Esophagus mucosa (tissue), 1 donor: ENCODE results near the gene RETREG3. TPM values are rescaled to one million over a fixed set of nuclear protein-coding genes. Genes with fewer than 3 reads are reported as not detected.

Experiments used
- ATAC-seq: fragments of 200-7000 bp; cut with Tn5 transposase; one replicate; pipeline ENCODE4 v1.9.1; 2020
- total RNA-seq: library from RNA; stranded (reverse); gene quantifications from one replicate; pipeline ENCODE4 v1.2.4, GENCODE V29; 2023
- donor health status: DM: yes; HTN: yes; CAD: no.

Gene RETREG3
- total RNA-seq, 1 donor from 2014 or later, result 53.6 TPM

DNA sequence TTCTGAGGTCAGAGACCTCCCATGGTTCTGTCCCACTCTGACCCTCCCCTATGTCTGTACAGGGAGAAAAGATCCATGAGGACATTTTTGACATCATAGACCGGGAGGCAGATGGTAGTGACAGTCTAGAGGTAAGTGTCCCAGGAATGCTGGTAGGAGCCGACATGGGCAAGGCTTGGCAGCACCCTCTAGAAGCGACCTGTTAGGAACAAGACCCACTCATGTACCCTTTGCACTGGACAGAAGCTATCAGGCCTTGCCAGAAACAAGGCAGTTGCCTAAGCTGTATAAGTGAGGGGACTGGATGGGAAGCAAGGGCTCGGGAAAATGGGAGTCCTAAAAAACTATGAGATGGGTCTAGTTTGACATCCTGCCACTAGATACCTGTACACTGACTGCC, 2.8 kb upstream of the RETREG3 start:
- ATAC-seq, result no peak

DNA sequence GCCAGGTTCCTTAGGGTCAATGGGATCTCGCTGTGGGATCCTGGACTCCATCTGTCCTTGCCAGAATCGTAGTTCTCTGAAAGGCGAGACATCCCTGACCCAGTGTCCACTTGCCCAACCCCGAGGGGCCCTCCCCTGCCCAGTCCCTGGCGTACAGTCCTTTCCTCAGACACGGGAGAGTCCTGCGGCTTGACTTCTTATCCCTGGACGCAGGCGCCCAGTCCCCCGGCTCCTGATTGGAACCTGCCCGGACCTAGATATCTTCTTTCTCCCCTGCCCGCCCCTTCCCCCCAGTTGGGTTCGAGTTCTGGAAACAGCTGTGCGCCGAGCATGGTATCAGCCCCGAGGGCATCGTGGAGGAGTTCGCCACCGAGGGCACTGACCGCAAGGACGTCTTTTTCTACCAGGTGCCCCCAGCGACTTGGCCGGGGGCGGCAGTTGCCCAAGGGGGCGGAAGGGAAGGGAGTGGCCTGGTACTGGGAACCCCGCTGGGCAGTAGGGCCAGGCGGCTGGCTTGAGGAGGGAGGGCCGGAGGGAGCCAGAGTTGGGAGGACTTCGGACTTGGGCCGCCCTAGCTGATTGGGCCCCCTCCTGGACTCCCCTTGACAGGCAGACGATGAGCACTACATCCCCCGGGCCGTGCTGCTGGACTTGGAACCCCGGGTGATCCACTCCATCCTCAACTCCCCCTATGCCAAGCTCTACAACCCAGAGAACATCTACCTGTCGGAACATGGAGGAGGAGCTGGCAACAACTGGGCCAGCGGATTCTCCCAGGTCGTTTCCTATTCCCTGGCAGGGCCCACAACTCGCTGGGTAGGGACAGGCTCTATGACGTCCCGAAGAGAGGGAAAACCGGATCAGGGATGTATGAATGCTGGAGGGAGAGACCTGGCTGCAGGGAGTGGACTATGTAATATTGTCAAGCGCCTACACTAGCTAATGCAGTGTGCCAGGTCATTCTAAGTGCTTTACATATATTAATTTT, 934 bp upstream of the RETREG3 start:
- ATAC-seq, result peak; percentile 14

DNA sequence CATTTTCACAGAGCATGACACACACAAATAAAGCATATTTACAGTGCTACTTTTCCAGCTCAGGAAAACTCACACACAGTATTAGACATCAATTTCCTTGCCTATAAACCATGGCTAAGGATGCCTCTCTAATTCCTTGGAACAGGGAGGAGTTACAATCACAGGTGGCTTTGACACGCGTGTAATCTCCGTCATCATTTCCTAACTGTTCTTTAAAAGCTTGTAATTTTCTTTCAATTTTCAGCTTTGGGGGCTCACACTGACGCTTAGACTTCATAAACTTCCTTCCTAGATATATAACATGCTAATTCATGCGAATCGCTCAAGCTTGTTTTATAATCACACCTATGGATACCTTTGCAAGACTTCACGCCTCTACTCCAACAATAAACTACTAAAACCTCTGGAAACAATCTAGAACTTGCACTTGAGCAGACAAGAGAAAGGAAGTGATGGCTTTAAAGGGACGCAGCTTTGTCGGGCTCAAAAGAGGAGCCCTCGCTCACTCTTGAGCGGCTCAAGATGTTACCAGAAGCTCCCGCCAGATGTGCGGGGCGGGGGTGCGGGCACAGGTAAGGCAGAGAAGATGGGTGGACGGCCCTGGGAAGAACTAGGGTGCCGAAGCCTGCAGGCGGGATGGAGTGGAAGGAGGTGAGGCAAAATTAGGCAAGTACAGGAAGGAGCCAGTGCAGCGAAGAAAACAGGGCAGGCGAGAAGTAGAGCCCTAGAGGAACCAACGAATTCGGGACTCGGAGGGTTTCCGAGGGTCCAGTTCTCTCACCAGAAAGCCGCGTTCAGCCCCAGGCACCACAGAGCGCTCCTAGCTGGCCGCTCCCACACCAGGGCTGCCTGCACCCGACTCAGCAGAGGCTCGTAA, 631 bp downstream of the RETREG3 start:
- peak; percentile 67 for ATAC-seq

DNA sequence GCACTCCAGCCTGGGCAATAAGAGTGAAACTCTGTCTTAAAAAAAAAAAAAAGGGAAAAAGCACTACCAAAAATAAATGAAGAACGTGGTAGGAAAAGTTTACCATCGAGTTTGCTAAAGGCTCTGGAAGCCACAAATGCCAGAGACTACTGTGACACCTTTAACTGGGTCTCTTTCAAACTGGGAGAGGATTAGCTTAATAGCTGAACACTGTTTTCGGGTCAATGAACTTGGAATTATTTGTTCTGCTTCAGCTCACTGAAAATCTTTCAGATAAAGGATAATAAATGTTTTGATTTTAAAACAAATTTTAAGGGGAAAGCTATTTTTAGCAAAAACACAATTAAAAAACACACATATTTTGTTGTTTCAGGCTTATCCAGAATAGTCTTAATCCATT, 1.4 kb downstream of the RETREG3 start:
- no peak for ATAC-seq

DNA sequence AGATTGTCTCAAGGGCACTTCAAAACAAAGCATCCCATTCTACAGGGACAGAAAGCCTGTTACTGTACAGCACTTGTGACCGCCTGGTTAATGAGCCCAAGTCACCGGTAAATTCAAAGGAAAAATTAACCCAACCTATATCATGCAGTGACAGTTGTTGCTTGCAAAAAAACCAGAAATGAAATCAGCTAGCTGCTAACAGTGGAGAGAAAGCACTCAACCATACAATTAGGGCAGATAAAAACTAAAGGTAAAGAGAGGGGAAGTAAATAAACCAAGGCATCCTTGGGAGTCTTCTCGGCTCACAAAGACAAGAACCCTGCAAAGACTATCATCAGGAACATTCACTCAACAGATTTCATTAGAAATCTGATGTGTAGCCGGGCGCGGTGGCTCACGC, 5.9 kb downstream of the RETREG3 start:
- ATAC-seq, result no peak

DNA sequence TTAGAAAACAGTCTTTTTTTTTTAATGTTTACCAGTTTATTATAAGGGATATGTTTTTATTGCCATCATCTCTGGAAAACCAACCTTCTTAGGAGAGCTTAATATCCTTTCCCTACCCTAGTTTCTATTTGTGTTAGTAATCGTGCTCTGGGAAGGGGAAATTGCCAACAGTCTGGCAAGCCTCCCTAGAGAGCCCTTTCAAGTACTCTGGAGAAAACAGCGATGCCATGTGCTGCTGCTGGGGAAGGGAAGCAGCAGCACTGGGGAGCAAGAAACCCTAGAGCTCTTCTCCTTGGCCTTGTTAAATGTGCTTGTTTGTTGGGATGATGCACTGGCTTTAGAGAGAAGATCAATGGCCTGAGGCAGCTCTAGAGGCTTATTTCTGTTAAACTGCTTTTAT, 10.3 kb downstream of the RETREG3 start:
- no peak for ATAC-seq

DNA sequence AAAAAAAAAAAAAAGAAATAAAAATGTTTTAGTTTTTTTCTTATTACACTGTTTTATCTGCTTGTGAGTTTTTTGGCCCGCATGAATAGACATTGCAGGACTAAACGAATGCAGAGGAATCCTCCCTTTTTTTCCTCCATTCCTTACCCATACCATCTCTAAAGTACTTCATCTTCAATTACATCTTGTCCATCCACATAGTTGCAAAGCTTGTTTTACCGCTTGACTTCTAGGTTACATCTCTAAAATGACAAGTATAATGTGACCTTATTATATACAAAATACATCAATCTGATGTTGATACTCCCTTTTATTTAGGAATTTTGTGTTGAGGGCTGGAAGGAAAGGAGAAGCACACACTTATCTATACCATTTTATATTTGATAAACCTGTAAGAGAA, 12.8 kb downstream of the RETREG3 start:
- ATAC-seq, result no peak

DNA sequence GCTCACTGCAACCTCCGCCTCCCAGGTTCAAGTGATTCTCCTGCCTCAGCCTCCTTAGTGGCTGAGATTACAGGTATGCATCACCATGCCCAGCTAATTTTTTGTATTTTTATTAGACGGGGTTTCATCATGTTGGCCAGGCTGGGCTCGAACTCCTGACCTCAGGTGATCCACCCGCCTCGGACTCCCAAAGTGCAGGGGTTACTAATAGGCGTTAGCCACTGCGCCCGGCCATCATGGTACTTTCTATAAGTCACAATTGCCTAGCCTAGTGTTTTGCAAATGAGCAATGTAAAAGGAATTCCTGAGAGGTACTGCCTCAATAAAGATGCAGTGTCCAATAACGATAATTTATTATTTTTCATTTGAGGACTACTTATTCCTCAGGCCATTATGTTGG, 17.8 kb downstream of the RETREG3 start:
- no peak for ATAC-seq

DNA sequence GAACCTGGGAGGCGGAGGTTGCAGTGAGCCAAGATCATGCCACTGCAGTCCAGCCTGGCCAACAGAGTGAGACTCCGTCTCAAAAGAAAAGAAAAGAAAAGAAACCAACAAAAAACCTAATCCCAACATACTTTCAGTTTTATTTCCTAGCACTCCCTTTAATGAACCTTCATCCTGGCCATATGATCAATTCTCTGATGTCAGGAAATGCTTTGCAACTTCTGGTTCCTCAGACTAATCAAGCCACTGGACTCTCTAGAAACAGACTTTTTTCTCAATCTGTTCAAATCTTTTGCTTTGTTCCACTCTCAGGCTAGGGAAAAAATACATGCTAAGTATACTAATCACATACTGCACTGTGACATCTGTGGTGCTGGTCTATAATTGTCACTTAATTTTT, 18.3 kb downstream of the RETREG3 start:
- no peak for ATAC-seq

DNA sequence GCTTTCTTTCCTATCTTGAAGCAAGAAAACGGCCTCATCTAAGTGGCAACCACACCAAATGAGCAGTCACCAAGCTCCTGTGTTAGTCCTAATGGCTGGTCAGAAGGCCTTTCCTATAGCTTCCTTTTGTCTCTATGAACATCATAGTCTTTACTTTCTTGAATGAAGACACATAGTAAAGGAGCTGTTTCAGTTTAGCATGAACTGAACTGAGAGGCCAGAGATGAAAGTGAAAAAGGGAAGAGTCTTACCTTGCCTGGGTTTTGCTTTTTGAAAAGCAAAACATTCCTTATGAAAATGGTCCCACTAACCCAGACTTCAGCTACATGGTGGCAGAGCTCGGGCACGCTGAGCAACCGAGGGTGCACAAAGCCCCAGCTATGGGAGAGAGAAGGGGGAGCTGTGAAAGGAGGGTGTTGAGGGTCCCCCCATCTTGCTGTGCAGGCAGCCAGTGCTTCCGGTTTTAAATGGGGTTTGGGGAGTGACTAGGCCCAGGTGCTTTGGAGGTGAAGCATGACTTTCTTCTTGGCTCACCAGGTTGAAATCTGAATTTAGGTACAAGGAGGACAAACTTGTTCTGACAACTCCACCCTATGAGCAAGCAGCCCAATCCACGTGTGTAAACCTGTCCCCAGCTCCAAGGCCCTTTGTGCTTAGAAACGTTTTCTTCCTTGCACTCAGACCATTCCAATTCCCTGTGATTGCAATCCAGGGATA, 22.5 kb downstream of the RETREG3 start:
- ATAC-seq, result peak; percentile 88

DNA sequence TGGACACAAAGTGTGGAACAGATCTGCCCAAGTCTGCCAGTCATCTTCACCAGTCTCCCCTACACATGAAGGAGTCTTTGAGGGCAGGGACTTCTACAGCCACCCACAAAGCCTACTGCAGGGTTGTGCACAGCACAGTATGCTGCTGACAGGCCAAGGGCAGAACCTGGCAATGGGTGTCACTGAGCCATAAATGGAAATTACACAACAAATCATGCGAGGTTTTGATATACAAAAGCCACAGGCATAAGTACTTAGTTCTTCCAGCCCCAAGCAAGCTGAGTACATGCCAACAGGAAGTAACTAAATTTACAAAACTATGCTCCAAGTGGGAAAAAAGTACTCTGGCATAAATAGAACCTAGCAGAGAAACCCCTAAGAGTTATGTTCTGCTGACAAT, 23.8 kb downstream of the RETREG3 start:
- ATAC-seq, result peak; percentile 54

DNA sequence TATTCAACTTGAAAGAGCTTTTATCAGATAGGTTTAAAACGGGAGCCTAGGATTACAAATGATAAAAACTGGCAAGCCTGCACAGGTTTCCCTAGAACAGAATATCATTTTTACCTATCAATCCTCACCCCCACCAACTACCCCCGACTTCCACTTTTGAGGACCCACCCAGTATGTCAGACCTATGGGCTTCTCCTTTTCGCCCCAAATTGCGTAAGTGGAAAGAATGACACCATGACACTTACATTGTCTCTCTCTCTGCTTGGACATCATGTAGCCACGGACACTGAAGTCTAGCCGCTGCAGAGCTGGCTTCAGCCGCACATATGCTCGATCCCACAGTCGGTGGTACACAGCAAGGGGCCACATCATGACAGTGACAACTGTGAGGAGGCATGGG, 24.3 kb downstream of the RETREG3 start:
- ATAC-seq, result no peak

DNA sequence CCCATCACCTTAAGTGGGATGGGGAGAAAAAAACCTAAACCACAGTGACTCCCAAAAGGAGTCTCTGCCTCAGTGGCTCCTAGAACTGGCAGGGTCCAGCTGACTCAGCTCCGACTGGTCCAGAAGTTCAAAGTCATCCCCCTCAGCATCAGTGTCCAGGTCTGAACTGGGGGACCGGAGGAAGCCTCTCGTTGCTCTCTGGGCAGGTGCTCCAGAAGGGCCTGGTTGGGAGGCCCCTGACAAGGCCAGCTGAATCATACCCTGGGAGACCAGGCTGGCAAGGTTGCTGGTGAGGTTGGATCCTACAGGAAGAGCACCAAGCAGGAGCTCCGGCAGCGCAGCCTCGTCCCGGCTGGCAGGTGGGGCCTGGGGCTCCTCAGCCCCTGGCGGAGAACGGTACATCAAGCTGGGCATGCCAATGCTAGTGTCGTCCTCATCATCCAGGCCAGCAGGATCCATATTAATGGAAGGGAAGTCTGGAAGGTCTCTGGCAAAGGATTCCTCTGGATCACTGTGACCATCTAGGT, 27.4 kb downstream of the RETREG3 start:
- no peak for ATAC-seq

DNA sequence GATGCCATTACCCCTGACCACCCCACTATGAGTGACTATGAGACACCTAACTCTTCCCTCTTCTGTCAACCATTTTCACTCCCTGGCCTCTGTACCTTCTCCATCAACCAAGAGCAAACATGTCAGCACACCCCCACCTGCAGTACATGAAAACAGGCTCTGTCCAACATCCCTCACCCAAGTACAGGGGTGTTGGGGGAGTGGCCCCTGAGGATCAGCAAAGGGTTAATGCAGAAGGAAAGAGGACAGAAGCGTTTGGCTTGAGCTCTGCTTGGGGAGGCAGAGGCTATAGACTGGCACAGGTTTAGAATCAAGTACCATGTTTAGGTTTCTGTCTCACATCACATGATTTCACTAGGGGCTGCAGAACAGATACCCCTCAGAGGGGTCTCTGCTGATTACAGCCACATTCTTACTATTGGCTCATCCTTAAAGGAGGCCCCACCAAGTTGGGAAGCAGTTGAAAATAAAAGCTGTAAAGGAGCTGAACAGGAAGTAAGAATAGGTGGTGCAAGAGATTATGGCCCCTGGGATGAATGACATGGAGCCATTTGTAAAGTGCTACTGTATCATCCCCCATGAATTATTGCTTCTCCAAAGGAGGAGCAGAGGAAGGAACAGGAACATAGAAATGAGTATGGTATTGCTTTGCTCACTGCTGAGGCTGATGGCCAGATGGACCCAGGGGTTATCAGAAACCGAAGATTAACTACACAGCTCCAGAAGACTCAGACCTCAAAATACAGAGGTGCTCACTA, 29.2 kb downstream of the RETREG3 start:
- ATAC-seq, result no peak

DNA sequence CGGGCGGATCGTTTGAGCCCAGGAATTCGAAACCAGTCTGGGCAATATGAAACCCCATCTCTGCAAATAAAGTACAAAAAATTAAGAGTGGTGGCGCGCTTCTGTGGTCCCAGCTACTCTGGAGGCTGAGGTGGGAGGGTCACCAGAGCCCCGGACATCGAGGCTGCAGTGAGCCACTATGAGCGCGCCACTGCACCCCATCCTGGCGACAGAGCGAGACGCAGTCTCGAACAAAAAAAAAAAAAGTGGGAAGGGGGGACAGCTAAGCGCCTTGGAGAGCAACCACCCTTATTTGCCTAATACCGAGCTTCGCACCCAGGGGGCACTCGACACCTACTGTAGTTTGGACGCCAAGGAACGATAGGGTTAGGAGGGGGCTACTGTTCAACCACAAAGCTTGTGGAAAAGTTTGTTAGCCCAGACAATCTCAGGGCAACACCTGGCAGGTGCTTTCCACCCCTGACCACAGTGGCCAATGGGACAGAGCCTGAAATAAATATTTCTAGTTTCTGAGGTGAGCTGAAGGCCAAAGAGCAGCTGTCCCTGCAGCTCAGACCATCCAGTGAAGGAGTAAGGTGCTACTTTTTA, 30.8 kb downstream of the RETREG3 start:
- ATAC-seq, result peak; percentile 68

DNA sequence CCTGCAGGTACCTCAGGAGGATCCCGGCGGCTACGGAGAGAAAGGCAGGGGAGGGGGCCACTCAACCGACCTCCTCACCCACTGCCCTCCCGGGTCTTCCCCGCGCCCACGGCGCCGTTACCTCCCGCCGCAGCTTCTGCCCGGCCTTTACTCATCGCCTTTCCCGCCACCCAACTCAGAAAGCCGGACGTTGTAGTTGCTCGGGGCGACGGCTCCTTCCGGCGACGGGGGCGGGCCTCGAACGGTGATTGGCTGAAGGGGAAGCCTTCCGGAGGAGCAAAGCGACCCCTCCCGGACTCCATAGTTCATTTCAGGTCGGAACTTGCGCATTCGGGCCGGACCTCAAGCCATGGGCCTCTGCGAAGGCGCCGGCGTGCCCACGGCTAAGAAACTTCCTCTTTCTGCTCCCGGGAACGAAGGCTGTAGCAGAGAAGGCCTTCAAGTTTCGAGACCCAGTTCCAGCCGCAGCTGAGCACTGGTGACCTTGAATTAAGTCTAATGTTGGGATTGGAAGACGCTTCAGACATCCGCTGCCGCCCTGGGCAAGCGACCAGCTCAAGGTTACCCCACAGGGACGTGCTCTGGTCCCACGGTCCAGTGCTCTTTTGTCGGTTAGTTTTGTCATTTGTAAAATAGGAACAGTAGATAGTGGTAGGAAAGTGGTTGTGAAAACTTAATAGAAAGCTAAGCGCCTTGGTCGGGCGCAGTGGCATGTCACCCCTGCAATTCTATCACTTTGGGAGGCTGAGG, 31.5 kb downstream of the RETREG3 start, which contains the start of gene PSMC3IP:
TSS of gene PSMC3IP (minus strand) at position 198 of the 750 bp plus-strand sequence. CDS start at position 155, 43 bp downstream.
- ATAC-seq, result peak; percentile 92

DNA sequence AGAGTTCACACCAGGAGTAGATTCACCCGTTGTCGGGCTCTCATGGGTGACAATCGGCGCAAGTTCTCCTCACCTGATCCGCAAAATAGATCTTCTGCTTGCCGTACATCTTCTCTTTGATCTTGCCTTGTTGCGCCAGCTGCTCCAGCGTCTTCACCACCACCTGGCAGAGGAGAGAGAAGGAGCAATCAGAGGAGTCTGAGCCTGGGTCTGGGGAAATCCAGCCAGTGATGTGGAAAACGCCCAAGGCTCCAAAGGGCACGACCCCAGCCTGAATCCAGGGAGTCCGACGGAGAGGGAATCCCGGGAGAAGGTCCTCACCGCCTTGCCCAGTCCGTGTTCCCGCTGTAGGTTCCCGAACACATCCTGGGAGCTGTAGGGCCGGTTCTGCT, 32.0 kb downstream of the RETREG3 start:
- no peak for ATAC-seq

DNA sequence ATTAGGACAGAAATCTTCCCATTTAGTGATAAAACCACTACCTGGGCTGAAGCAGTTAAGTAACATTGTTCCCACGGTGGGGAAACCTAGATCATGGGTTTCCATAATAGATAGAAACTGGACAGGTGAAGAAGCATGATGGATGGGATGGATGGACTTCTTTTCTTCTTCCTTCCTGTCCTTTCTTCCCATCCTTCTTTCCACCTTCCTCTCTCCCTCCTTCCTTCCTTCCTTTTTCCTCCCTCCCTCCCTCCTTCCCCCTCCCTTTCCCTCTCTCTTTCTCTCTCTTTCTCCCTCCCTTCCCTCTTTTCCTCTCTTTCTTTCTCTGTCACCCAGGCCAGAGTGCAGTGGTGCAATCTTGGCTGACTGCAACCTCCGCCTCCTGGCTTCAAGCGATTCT, 34.7 kb downstream of the RETREG3 start:
- no peak for ATAC-seq

DNA sequence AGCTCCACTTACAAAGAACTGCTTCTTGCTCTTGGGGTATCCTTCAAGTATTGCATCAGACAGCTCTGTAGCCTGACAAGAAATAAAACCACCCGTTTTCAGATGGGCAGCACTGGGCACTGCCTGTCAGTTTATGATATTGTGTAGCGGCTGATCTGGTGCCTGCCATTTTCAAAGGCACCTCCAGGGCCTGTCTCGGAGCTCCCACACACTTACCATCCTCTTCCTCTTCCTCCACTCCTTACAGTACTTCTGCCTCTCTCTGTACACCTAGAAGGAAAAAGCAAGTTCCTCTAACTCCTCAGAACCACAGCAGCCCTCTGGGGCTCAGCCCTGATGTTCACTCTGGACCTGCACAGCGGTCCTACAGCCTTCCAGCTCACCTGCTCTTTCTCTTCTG, 36.1 kb downstream of the RETREG3 start:
- no peak for ATAC-seq

DNA sequence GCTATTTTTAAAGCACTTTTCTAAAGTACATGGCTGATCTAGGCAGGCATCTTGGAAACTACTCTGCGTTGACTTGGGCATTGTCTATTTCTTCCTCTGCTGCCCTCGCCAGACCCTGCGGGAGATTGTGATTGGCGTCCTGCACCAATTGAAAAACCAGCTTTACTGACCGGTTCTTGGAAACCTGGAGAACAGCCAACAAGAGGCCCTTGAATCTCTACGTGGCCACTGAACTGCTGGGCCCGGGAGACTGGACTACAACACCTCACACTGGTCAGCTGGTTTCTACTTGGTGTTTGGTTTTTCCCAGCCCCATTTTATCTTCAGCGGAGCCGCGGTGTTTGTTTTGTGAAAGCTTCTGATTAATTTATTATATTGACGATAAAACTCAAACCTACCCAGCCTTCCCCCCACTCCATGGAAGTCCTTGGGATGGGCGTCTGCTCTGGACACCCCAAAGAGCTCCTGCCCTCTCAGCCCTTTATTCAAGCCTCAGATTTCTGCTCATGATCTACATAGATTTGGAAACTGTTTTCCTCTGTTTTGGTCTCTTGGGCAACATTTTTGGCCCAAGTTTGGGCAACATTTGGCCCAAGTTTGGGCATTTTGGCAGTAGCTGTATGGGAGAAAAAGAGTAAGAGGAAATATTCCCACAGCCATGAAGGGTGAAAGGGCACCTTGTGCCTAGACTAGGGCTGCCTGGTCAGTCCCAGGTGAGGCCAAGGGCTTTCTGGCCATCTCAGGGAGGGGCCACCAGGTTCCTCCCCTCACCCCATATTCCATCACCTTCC, 37.5 kb downstream of the RETREG3 start:
- no peak for ATAC-seq
